Stimulated activated CD8-positive, alpha-beta memory T cell treated with anti-CD3 and anti-CD28 coated beads, Interleukin-15, amount 100 ng/mL, for 1 hour (primary cell): ENCODE measurements around the gene GOLIM4.

Experiments used
- DNase-seq: peaks from one replicate; pipeline ENCODE4 v3.0.0-alpha.2; 2020; ENCODE audit warnings: low read depth

The GOLIM4 gene

GRCh38 chr3:168096210-168096652 lies 507 bp upstream of the GOLIM4 start:
- no peak for DNase-seq

- peak; percentile 0 for DNase-seq
These were observed 680 bp downstream of the GOLIM4 start for GRCh38 chr3:168094877-168095610.

GRCh38 chr3:168094580-168094876 lies 1.2 kb downstream of the GOLIM4 start:
- DNase-seq = no peak

GRCh38 chr3:168093790-168094189 lies 1.9 kb downstream of the GOLIM4 start:
- no peak for DNase-seq

GRCh38 chr3:168093229-168093628 lies 2.5 kb downstream of the GOLIM4 start:
- DNase-seq = no peak

- no peak for DNase-seq
These were observed 3.8 kb downstream of the GOLIM4 start for GRCh38 chr3:168091941-168092340.

- no peak for DNase-seq
These were observed 4.3 kb downstream of the GOLIM4 start for GRCh38 chr3:168091302-168091858.

- no peak for DNase-seq
These were observed 5.2 kb downstream of the GOLIM4 start for GRCh38 chr3:168090306-168091085.

- DNase-seq = no peak
These were observed 6.4 kb downstream of the GOLIM4 start for GRCh38 chr3:168089179-168089771.

- no peak for DNase-seq
These were observed 7.5 kb downstream of the GOLIM4 start for GRCh38 chr3:168088106-168088720.

GRCh38 chr3:168087539-168087938 lies 8.2 kb downstream of the GOLIM4 start:
- DNase-seq = no peak

- DNase-seq = no peak
These were observed 9.0 kb downstream of the GOLIM4 start for GRCh38 chr3:168086541-168087260.

- DNase-seq = no peak
These were observed 10.1 kb downstream of the GOLIM4 start for GRCh38 chr3:168085491-168086119.

GRCh38 chr3:168083906-168084305 lies 11.8 kb downstream of the GOLIM4 start:
- DNase-seq = no peak

GRCh38 chr3:168081856-168082255 lies 13.9 kb downstream of the GOLIM4 start:
- no peak for DNase-seq

GRCh38 chr3:168081171-168081771 lies 14.5 kb downstream of the GOLIM4 start:
- DNase-seq = no peak

- DNase-seq = no peak
These were observed 15.1 kb downstream of the GOLIM4 start for GRCh38 chr3:168080499-168081170.

GRCh38 chr3:168080022-168080421 lies 15.7 kb downstream of the GOLIM4 start:
- no peak for DNase-seq

GRCh38 chr3:168077091-168077490 lies 18.6 kb downstream of the GOLIM4 start:
- DNase-seq = no peak
